HEK293 (cell line): ENCODE data around the gene SAMD1.

Source experiments
- CTCF ChIP-seq: fragments of 450-650 bp; formaldehyde crosslinking; IDR thresholded peaks from 2 replicates; pipeline ENCODE4 v1.5.1; 2016; ENCODE audit warnings: missing biosample characterization, missing genetic modification characterization
- TRIM28 ChIP-seq: IDR thresholded peaks from 2 replicates; pipeline ENCODE4 v1.6.1; 2011; ENCODE audit warnings: low read length, control low read depth, borderline replicate concordance
- ZBTB1 ChIP-seq: fragments of 450-650 bp; formaldehyde crosslinking; IDR thresholded peaks from 2 replicates; pipeline ENCODE4 v1.5.1; 2016; ENCODE audit warnings: missing biosample characterization, missing genetic modification characterization
- ZBTB11 ChIP-seq: fragments of 450-650 bp; formaldehyde crosslinking; conservative IDR thresholded peaks from 2 replicates; pipeline ENCODE4 v1.5.1; 2016; ENCODE audit warnings: low read depth, missing biosample characterization, missing genetic modification characterization
- ZNF776 ChIP-seq: fragments of 450-650 bp; formaldehyde crosslinking; IDR thresholded peaks from 2 replicates; pipeline ENCODE4 v1.5.0; 2017; ENCODE audit warnings: missing biosample characterization, missing genetic modification characterization, borderline replicate concordance

GRCh38 chr19:14113762-14114414, 23.3 kb upstream of the SAMD1 start:
- TF ChIP-seq CTCF (tag by site-specific recombination) (peak; percentile 51; the same call in 1 of the 2 replicates), ZBTB1 (tag by site-specific recombination) (no peak), ZBTB11 (tag by site-specific recombination) (no peak), TRIM28 (no peak), ZNF776 (no peak)
